Mammary epithelial cell (primary cell): ENCODE data around the gene CCDC157.

Experiments used
- CTCF ChIP-seq, 2 donors: IDR thresholded peaks in 1 of 2; conservative IDR thresholded peaks in 1 of 2; 2 replicates each; pipeline ENCODE4 v1.5.1; 2011 to 2012; ENCODE audit warnings: inconsistent platforms in 2 of 2, low read length in 2 of 2, mild to moderate bottlenecking in 2 of 2, control low read depth in 1 of 2, low read depth in 1 of 2; ENCODE audit not compliant: insufficient read depth in 1 of 2; ENCODE audit errors: extremely low read depth in 1 of 2
- EZH2 ChIP-seq: IDR thresholded peaks from 2 replicates; pipeline ENCODE4 v1.6.1; 2012; ENCODE audit warnings: low read length, inconsistent platforms, borderline replicate concordance

GRCh38 chr22:30358541-30358940 is 1.7 kb downstream of the CCDC157 start:
- TF ChIP-seq EZH2 (no peak), CTCF (conservative IDR thresholded peaks at IDR 0.05 in 1 of 2, IDR thresholded peaks at IDR 0.05 in 1 of 2; ENCODE audit: extremely low read depth in 1 of 2, insufficient read depth in 1 of 2, low read depth in 1 of 2, low read length in 2 of 2) (no peak)
